NB4 (cell line): ENCODE results near the gene TRERF1.

Experiments used
- CTCF ChIP-seq: IDR thresholded peaks from one replicate; pipeline ENCODE4 v1.5.1; 2012; ENCODE audit warnings: low read depth, low read length
- POLR2A ChIP-seq: IDR thresholded peaks from 2 replicates; pipeline ENCODE4 v1.6.1; 2011; ENCODE audit warnings: mild to moderate bottlenecking; ENCODE audit not compliant: insufficient read length; ENCODE audit errors: extremely low read depth

GRCh38 chr6:42363926-42364849, 87.5 kb downstream of the TRERF1 start:
- TF ChIP-seq CTCF (no peak), POLR2A (no peak)
